ENCODE results near the gene SLC6A18.

GRCh38 chr5:1201327-1202025, 23.7 kb upstream of the SLC6A18 start, which contains the start of gene SLC6A19:
- TF ChIP-seq CTCF (IDR thresholded peaks at IDR 0.05) (no peak), POLR2A (IDR thresholded peaks at IDR 0.05) (no peak), EP300 (IDR thresholded peaks at IDR 0.05) (no peak), POLR2AphosphoS5 (IDR thresholded peaks at IDR 0.05) (no peak)

All from gastroesophageal sphincter (tissue), 3 donors.